NCI-H1930 (cell line): ENCODE data around the gene B3GAT2.

Experiments
- DNase-seq, 2 experiments: peaks; one replicate each; lab custom pipeline; 2025; lab: John Stamatoyannopoulos, UW

Gene B3GAT2

GRCh38 chr6:70900047-70900446 is 56.8 kb downstream of the B3GAT2 start:
- no peak for DNase-seq

DNA sequence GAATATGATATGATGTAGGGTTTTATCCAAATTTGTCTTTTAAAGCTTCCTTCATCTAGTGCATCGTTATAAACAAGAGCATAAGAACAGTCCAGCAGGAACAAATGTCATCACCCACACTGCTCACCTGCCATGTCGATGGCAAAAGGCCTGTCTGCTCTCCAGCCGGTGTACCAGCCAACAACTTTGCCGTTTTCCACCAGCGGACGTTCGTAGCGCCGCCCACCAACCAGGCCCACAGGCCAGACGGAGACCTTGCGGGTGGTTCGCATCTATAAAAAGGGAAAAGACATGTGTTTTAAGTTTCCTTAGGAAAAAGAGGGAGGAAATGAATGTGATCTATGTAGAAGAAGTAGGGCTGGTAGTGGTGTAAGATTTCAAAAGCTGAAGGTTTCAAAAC is 62.9 kb downstream of the B3GAT2 start:
- DNase-seq: no peak

DNA sequence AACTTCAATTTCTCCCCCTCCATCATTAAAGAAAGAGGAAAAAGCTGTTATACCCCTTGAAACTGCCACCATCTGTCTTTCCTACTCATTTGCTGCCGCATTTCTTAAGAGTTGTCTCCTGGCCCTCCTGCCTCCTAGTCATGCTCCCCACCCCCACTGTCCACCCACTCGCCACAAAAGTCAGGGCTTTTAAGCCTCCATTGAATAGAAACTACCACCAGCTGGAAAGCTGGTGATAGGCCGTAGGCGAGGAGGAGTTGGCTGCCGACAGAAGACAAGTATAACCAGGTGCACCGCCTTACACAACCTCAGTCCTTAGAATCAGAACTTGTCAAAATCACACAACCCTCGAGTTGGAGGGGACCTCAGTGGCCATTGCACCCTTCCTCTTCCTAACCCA is 67.6 kb downstream of the B3GAT2 start:
- DNase-seq: no peak

GRCh38 chr6:70886661-70887060 is 70.2 kb downstream of the B3GAT2 start:
- no peak for DNase-seq

DNA sequence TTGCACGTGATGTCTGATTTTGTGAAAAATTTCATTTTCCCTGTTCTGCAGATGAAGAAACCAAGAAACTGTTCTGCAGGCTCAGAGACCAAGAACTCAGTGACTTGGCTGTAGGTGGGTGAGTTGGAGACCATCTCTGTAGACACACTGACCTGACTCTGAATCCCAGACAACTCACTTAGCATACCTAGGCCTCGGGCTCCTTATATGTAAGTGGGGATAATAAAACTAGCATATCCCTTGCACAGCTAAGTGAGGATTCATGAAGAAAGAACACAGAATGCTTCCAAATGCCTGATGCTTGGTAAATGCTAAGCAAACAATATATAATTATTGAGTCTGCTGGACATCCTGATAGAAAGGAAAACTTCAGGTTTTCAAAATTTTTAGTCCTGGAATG is 70.8 kb downstream of the B3GAT2 start:
- no peak for DNase-seq

DNA sequence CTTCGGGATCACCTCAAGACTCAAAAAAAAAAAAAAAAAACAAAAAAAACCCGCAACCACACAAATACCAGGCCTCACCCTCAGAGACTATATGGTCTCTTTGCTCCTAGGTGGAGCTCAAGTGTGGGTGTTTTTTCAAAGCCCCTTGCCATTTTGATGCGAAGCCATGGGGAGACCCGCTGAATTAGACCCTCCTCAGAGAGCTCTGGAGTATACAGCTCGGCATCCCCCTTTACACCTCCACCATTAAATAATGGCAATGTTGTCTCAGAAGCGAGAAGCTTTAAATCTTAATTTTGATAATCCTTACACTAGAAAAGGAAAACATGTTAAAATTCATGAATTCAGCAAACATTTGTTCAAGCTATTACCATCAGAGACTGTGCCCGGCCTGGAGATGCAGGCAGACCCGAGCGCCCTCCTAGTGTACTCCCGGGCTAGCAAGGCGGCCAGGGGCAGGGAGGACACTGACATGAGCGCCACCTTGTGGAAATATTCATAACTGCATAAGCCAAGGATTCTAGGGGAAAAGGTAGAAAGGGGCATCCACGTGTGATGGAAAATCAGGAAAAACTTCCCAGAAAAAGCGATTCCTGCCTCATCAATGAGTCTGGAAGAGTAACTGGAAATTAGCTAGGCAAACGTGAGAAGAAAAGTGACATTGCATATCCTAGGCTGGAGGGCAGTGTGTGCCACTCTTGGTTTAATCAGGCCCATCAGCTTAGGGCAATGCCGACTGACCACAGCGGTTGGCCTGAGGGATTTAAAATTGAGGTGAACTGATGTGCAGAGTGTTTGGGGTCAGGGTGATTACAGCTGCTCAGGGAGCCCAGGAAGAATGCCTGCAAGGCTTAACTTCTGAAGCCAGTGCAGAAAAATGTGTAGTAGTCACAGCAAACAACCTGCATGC is 72.5 kb downstream of the B3GAT2 start:
- peak; percentile 37 to 65 for DNase-seq

GRCh38 chr6:70879496-70879895 is 77.4 kb downstream of the B3GAT2 start:
- DNase-seq: no peak

DNA sequence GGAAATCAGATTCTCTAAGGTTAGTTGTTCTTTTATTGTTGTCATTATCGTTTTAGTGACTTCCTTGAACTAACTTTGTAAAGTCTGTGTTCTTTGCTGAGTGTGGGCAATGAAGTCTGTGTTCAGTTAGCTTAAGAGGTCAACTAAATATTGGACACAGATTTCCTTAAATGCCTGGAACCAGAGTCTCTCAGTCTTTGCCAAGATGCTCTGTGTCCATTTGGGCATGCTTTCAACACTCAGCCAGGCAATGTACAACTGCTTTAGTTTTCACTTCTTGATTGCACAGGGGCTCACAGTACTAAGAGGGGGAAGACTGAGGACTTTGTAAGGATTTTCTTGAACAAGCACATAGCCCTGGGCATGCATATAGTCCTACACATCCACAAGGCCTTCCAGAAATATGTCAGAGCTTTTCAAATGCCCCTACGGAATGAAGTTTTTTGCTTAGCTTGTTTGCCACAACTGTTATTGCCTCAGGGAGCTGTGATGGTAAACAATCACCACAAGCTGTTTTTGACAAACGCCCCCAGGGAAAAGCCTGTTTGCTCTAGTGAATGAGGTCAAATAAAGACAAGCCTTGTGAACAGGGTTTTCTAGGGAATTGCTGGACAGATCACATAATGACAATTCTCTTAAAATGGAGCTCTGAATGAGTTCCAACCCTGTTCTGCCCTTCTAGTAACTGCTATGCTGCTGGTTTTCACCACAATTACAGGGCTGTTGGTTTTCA is 82.5 kb downstream of the B3GAT2 start:
- DNase-seq: no peak

- DNase-seq: no peak
These were observed 84.4 kb downstream of the B3GAT2 start for GRCh38 chr6:70872469-70872868.

GRCh38 chr6:70864401-70864800 is 92.5 kb downstream of the B3GAT2 start:
- DNase-seq: no peak

DNA sequence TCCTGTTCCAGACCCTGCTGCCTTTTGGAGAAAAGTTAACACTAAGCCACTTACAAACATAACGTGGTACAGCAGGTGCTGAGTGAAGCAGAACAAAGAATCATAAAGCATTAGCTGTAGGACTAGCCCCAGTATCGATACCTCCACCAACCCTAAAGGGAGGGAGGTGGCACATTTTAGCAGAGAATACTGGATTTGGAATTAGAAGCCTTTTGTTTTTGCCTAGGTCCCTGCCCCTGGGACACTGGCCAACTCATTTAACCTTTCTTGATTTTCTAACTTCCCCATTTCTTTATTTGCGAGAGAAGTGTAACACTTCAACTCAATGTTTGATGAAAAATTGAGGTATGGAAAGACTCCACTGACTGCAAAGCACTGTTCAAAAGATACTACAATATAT is 93.5 kb downstream of the B3GAT2 start:
- no peak for DNase-seq

- no peak for DNase-seq
These were observed 95.9 kb downstream of the B3GAT2 start for GRCh38 chr6:70860920-70861319.

- no peak for DNase-seq
These were observed 96.8 kb downstream of the B3GAT2 start for GRCh38 chr6:70860045-70860444.

DNA sequence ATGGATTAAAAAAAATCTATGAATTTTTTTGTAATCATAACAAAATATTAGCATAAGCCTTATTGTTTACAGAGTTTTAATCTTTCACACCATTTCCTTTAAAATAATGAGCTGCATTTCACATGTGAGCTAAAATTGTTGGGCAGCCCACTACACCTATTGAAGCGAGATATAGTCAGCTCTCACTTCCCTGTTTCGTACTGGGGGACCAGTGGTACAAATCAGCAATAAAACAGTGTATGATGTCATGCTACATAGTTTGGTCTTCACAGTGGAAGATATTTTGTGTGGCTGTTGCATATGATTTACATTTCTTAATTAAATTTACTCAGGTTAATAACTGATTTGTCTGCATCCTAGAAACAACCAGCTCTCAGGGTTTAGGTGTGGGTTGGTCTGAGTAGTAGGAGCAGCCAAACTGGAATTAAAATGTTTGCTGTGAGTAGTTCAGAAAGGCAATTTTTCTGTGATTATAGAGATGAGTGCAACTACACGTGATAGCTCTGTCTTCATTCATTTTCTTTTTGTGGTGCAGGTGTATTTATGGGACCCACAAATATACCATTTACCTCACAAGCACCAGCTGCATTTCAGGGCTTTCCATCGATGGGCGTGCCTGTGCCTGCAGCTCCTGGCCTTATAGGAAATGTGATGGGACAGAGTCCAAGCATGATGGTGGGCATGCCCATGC is 99.3 kb downstream of the B3GAT2 start:
- no peak for DNase-seq

DNA sequence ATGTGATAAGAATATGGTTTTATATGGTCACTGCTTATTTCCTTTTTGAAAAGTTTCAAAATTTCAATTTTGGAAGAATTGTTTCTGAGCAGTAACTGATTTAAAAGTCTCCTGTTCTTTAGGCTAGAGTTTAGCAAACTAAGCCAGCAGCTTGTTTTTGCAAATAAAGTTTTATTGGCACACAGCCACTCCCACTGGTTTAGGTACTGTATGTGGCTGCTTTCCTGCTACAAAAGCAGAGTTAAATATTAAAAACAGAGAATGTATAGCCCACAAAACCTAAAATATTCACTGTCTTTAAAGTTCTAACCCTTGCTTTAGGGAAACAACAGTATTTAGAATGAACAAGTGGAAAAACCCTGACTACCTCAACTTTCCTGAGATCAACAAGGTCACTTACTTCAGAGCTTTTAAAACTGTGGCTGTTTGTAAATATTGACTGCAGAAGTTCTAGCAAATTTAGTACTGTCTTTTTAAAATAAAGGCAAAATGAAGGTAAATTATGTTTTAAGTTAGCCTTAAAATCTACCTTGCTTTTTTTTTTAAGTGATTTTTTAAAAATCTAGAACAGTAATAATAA is 104.1 kb downstream of the B3GAT2 start:
- DNase-seq: no peak

DNA sequence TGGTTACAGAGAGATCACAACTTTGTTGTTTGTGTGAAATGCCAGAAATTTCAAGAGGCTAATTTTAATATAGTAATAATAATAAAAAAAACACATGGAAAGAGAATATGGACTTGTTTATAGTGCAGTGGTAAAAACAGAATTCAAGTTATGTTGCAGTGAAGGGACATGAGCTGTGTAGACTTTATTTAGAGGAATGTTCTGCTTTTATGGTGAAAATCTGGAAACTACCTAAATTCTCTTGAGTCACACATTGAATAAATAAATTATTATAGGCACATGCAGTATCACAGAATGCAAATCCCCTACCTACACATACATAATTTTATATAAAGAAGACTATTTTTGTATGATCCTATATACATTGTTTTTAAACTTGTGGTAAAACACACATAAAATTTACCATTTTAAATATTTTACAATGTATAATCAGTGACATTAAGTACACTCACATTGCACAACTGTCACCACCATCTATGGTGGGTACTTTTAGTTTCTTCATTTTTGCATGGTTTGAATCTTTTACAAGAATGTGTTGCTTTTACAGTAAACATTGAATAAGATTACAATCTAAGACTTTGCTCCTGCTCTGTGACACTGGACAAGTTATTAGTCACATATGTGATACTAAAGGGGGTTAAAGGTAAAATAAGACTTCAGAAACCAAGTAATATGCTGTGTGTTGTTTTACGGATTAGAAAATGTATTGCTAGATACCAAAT is 107.4 kb downstream of the B3GAT2 start:
- no peak for DNase-seq

GRCh38 chr6:70847106-70848084 is 109.5 kb downstream of the B3GAT2 start:
- no peak for DNase-seq

- DNase-seq: peak in 1 of 2 experiments; percentile 10
These were observed 110.5 kb downstream of the B3GAT2 start for GRCh38 chr6:70846207-70846835.

DNA sequence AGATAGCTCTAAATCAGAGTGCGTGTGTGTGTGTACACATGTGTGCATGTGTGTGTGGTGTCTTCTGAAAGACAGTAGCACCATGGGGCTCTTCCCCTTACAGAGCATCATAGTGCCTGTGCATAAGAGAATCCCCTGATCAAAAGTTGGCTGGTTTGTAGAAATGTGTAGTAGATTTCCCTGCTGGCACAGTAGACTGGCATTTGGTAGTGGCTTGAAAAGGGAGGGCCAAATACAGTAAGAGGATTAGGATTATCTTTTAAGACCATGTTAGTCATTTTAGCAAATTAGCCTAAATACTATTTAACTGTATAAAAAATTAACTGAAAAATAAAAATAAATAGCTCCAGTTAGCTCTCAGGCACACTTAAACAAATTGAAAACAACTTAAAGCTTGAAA is 112.6 kb downstream of the B3GAT2 start:
- no peak for DNase-seq

DNA sequence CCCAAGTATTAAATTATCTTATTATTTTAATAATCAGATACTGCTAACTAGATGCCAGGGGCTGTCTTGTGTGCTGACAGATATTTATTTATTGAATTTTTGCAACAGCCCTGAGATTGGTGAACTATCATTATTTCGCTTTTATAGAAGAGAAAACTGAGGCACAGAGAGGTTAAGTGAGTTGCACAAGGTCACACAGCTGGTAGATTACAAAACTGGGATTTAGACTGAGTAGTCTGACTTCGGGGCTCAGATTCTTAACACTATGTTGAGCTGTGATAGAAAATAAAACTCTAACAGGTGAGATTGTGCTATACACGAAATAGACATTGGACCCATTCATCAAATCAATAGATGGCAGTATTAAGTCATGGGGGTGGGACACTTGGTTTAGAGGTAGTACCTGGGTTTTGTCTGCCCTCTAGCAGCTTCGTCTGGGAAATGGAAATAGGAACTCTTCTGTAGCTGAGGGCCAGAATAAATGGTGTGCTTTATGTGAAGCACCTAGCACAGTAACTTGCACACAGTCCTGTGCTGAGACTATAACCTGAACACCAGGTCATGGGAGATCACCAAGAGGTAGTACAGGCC is 113.4 kb downstream of the B3GAT2 start:
- DNase-seq: no peak
